Kidney tubule cell (primary cell): ENCODE results near the gene ARHGAP26.
A peak's percentile ranks its signal among the peaks of the same experiment; 100 is the strongest.

Source experiments
- DNase-seq: peaks from one replicate; pipeline ENCODE4 v3.0.0-alpha.2; 2018; ENCODE audit warnings: low spot score

The ARHGAP26 gene

DNA sequence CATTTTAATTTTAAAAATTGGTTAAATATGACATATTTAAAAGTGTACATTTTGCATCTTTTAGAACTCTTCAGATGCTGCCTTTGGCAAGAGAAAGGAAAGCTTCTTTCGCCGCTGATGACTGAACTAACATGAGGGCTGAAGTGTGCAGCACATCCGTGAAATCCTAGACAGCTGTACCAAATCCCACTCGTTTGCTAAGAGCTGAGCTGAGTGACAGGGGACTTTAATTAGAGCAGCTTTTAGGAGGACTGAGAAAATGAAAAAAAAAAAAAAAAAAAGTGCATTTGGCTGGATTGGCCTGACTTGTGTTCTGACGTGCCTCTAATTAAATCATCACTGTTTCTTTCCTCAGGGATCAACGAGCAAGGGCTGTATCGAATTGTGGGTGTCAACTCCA lies 271.3 kb downstream of the ARHGAP26 start:
- no peak for DNase-seq

DNA sequence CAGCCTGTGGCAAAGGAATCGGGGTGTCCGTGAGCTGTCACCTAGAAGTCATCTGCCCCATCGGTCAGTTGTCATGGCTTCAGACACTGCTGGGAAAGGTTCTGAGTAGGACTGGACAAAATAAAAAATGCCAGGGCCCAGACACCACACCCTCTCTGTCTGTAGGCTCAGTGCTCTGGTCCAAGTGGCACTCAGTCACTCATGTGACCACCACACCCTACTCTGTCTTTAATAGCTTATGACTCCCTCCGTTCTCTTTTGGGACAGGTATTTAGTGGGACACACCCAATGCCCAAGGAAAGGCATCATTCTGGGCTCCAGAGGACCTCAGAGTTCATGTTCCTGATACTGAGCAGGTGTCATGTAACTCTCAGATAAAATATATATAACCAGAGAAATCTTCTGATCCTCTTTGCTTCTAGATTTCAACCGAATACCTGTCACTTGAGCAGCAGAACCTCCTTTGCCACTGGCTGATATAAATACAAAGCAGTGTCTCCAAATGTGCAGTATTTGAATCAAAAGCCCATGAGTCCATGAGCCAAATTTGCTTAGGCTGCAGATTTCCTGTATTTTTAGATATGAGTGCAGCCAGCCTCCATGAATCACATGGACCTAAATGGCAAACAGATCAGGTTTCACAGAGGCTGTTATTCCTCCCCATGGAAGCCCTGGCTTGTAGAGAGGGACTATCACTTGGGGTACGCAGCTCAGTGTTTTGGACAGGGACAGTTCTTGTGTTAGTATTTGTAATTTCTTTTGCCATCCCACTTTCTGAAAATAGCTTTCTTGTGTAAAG lies 272.0 kb downstream of the ARHGAP26 start:
- DNase-seq = no peak

DNA sequence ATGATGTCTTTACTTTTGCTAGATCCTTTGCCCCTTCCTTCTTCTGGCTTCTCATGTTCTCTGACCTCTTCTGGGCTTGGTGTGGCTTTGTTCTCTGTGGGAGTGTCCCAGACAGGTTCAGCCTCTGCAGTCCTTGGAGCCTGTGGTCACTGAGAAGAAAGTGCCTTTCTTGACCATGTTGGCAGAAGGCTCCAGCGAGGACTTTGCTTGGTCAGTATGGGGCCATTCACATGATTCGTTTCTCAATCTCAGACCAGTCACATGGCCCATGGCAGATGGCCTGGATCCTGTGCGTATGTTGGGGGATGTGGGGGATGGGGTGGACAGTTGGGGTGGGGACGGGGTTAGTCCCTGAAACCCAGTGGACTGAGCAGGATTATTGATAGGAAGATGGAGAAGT lies 274.1 kb downstream of the ARHGAP26 start:
- no peak for DNase-seq

DNA sequence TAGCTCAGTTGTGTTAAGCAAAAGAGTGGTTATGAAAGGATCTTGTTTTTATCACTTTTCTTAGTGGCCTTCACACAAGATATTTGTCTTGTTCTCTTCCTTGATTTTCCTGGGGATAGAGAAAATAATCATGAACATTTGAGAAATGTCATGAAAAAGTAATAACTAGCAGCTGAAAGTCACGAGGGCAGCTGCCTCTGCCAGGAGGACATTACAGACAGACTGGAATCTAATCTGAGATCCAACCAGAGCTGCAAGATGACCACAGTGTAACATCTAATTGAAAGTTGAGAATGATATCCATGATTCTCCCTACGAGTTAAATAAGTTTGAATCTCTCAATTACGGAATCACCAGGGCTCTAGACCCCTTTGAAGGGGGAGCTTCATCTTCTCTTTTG lies 274.9 kb downstream of the ARHGAP26 start:
- DNase-seq = no peak

DNA sequence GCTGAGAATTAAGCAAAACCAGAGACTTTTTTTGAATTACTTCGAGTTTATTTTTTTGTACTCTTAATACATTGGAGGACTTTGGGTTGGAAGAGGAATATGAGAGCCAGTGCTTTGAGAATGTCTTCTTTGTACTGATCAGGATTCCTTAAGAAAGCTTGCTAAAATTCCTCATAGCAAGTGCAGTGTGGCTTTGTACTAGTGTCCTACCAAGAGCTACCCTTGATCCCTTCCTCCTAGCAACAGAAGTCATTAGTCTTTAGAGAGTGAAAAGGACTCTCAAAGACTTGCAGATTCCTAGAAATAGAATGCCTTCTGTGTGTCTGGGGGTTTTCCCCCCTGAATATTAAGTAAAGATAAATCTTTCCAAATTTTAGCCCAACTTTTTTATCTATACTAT lies 276.1 kb downstream of the ARHGAP26 start:
- DNase-seq = no peak

DNA sequence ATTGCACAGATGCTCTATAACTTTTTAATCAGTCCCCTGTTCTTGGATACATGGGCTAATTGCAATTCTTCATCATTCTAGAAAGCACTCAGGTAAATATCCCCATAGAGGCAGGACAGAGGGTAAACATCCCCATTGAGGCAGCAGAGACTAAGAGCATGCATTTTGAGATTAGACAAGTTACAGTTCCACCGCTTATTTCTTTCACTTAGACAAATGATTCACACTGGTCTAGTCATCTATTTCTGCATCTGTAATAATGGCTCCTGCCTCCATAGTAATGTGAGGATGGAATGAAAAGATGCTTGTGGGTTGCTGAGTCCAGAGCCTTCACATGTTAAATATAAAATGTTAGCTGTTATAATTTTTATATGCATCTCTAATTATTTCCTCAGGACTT lies 276.9 kb downstream of the ARHGAP26 start:
- no peak for DNase-seq

DNA sequence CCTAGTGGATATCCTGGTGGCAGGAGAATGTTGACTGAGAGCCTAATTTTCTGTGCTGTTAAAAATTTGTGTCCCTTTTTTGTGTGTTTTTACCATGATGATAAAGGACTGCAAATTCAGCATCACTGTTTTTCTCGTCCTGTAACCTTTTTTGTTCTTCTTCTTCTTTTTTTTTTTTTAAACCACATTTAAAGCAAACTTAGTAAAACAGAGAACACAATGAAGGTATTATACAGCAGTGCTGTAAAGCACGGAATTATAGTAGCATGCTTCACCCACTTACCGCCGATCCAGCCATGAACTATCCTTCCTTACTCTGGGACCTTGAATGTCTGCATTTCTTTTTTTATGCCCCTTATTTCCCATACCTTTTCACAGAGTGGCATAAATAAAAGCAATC lies 280.0 kb downstream of the ARHGAP26 start:
- no peak for DNase-seq

DNA sequence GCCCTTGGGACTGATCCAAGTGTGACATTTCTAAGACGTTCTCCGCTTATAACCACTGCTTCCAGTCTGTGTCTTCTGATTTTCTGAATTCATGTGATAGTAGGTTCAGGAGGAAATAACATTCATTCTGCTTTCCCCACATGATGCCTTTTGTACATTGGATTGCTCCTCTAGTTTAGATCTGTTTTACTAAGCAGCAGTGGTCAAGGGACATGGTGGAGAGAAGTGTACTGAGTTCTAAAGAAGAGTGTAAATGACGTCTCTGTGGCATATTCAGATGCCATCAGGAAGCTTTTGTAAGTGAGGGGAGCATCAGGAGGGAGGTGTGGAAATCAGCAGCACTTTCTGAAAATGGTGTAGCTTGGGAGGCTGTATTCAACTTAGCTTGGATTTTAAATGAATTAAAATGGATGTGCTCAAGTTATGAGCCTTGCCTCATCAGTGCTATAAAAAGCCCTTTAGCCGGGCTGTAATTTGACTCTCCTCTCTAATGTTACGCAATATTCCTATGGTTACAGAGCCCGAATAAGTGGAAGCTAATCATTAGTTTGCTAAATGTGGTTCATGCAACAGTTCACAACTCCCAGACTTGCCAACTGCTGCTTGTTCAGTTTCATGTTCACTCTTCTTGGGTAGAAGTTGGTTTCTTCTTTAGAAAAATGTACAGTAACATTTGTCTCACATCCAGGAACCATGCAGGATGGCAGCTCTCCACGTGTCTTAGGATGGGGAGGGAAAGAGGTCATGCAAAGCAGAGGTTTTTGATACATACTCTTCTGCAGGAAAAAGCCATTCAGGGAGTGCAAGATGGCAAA lies 281.3 kb downstream of the ARHGAP26 start:
- peak; percentile 83 for DNase-seq

DNA sequence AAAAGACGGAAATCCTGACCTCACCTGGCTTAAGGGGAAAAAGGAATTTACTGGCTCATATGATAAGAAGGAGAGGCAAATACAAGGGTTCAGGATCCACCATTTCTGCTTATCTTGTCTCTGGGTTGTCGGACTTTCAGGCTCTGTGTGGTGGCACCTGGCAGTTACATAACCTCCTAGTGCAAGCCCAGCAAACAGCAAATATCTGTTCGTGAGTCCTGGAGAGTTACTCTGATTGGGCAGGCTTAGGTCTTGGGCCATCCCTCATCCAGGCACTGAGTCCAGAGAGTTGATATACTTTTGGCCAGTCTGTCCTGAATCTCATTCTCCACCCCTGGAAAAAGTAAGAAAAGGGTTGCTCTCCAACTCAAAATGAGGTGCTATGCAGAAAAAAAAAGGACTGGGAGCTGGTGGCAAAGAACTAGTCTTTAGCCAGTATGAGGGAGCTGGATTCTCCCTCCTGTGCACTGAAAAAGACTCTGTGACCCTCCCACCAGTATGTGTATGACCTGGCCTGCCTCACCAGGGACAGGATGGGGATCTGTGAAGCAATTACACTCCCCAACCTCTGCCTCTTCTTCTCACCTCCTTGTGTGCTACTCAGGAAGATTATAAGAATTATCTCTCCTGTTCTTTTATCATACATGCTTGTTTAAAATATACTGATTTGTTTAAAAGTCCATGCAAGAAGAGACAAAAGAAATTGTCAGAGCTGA lies 282.9 kb downstream of the ARHGAP26 start:
- DNase-seq = no peak

DNA sequence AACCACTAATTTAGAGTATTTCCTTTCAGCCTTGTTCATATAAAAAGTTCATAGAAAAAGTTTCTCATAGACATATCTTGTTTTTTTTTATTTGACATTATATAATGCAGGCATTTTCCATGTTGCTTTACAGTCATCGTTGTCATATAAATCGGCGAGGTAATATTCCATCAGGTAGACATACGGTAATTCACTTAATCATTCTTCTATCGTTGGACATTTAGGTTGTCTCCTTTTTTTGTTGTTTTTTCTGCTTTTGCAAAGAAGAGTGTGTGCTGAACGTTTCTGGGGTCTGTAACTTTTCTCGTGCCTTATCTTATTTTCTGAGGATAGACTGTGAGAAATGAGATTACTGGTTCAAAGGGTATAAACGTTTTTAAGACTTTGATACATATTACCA lies 283.6 kb downstream of the ARHGAP26 start:
- DNase-seq = no peak

DNA sequence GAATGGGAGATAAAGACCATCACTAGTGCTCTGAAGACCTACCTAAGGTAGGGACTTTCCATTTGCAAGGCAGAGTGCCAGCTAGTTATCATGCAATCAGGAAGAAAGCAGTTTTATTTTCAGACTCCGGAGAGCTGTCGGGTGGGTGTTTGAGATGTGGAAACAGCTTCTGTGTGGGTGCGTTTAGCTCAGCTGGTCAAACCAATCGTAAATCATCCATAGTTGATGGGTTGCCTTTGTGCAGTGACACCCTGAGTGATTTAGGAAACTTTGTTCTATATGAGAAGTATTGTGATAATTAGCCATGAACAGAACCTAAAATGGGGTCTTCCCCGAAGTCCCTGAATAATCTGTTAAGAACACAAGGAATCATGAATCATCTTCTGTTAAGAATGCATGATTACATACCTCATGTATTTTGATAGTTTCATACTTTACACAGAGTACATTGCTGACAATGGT lies 284.3 kb downstream of the ARHGAP26 start:
- peak; percentile 62 for DNase-seq

DNA sequence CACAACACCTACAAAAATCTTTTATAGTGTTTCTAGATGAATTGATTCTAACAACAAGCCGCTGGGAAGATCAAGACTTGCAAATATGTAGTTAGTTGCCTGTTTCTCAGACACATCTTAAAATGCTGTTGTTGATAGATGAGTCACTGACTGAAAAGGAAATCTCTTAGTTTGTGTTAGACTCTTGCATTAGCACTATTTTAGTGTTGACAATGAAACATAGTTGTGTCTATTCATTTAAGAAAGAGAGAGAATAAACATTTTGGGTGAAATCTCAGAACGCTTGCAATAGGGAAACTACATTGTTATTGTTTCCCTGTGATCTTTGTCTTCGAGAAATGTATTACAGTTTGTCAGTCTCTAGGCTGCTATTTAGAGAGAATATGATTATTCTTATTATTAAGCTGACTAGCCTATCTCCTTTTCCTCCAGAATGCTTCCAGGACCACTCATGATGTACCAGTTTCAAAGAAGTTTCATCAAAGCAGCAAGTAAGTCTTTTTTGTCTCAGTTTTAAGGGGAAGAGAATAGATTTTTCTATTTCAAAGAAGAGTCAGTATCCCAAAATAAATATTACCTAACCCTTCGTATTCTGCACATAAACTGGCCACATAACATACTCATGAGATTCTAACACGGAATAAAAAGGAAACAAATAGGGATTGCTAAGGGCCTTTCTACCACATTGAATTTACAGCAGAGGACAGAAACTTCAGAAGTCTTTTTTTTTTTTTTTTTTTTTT lies 285.6 kb downstream of the ARHGAP26 start:
- DNase-seq = no peak

DNA sequence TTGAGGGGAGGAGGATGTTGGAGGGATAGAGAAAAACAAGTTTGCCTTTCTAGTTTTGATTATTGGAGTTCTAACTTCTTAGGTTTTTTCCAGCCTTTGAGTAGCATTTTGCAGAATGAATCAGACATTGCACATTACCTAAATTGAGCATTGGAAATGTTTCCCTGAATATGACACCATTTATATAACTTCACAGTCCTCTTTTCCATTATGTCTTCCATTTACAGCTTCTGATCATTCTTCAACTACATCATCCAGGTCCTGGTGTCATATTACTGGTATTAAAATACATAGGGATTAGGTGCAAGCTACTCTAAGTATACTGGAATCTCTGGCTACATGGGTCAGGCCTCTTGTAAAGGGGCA lies 286.1 kb downstream of the ARHGAP26 start:
- DNase-seq = no peak

DNA sequence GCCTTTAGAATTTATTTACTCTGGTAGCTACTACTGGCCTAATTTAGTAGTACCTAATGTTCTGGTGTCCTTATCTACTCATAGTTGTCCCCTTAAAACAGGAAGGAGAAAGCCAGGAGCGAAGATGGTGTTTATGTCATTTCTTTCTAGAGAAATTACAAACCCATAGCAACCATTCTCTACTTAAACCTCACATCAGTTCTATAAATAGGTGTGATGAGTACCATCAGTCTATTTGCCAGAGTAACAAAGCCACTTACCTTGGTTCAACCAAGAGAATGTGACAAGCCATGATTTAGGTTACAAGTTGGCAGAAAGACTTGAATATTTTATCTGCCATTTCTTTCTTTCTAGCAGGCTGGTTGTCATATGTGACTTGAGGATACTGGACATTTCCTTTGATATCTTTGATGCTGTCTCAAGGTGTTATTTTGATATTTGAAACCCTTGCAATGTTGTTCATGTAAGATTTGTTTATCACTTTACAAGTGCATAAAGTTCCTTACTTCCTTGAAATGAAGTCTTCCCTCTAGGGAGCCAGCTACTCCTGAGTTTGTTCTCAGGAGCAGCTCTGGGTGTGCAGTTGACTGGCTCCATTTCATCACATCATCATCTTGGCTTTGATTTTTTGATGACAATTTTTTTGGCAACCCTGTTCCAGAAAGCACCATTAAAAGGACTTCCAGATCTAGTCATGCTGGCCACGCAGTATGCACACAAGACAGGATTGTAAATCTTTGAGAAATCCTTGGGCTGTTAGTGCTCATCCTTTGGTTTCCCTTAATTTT lies 286.8 kb downstream of the ARHGAP26 start:
- DNase-seq = no peak

DNA sequence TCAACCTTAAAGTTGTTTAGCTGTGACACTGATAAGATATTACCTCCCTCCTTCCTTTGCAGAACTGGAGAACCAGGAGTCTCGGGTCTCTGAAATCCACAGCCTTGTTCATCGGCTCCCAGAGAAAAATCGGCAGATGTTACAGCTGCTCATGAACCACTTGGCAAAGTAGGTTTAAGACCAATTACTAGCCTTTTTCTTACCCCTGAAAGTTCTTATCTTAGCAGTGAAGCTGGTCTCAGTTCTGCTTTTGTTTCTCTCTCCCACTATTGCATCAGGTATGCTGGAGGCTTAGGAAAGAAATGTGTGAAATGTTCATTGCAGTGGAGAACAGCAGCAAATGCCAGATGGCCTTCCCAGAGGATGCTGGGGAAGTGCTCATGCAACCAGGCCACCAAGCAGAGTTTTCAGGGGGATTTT lies 287.4 kb downstream of the ARHGAP26 start:
- no peak for DNase-seq

DNA sequence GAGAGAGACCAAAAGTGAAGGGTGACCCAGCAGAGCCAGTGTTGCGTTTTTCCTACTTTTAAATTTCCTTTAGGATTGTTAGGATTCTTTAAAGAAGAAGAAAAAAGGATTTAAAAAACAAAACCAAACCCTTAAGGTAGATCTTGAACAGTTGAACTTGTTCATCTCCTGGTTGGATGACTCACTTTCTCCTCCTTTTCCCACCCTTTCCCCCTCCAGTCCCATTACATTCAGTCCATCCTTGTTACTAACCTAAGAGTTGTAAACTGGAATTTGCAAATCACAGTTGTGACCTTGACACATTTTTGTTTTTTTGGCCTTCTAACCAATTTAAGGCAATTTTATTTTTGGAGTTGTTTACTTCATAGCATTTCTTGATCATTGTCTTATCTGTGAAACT lies 289.2 kb downstream of the ARHGAP26 start:
- DNase-seq = no peak

DNA sequence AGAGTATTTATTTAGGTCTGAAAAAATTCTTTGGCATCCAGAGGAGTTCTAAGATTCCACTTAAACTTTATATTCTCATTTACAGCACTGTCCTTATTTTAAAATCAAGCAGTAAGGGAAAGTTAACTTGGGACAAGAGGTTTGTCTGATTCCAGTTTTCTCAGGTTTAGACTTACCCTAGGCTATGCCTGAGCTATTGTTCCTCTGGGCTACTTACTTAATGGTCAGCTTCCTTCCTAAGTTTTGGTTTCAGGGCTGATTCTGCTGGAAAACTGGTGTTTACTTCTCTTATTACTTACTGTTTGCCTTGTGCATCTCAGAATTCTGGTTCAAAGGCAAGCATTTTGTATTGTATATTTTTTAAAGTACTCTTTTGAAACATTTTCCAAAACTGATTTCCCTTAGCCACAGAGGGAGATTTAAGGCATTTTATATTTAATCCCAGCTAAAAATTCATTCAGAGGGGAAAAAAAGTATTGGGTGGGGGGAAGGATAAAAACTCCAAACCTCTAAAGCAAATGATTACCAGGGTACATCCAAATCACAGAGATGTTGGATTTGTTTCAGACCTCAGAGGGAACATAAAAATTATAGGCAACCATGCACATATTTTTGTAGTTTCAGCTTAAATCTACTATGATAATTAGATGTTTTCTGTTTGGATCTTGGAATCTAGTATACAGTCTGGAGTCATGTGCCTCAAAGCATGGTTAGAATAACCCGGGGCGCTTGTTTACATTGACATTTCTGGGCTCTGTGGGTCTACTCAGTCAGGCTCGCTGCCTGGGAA lies 290.0 kb downstream of the ARHGAP26 start:
- no peak for DNase-seq

DNA sequence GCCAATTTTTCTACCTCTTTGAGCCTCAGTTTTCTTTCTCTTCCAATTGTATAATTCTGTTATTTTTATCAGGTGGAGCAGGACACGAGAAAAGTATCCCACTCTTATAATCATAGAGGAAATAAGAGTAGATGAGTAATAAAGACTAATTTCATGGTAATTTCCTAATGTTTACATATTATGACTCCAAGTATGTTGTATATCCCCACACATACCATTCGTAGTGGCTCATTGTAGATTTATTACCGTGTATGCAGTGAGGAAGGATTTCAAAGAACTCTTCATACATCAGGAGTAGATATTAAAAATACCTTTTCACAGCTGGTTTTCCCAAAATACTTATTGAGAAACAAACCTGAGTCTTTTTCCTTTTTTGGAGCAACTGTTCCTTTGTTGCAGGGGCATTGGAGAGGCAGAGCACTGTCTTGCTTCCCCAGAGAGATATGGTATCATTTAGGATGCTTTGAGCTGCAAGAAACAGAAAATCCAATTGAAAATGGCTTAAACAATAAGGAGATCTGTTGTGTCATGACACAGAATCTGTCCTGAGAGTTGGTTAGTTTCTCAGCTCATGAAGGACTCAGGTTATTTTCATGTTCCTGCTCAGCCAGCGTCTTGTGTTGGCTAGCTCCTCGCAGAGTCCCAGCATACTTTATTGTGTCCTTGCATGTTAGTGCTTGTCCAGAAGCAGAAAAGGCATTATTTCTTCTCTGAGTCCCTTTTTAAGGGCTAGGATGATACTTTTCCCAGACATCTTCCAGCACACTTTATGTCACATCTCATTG lies 291.2 kb downstream of the ARHGAP26 start:
- peak; percentile 49 for DNase-seq

DNA sequence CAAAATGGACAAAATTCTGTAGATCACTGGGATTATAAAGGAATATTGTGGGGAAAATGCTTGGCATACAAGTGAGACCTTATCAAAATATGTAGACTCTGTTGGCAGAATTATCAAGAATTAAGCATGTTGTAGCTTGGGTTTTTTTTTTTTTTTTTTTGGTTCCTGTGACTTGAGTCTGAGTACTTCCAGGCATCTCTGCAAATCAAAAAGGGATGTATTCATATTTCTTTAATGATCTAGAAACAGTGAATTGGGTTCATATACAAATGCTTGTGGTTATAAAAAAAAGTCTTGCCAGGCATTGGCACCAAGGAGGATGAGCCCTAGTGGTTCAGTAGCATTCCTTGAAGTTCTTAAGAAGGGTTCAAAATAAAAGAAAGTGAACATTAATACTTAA lies 292.2 kb downstream of the ARHGAP26 start:
- DNase-seq = no peak
